GM18499 (cell line): Measurements from ENCODE around the gene ARHGAP26.
"Not testable (repeated sequence)": the region's sequence is repeated elsewhere in the genome, so short reads cannot be mapped to it uniquely, and the experiment has no call there.

Experiments
- ATAC-seq: cut with Tn5 transposase; IDR thresholded peaks from one replicate; pipeline ENCODE4 v1.9.1; 2021; ENCODE audit warnings: moderate number of reproducible peaks; ENCODE audit not compliant: insufficient read depth, unreplicated experiment

Gene ARHGAP26

GRCh38 chr5:142969624-142970439 lies 199.7 kb downstream of the ARHGAP26 start:
- ATAC-seq = no peak

GRCh38 chr5:142970440-142971030 lies 200.4 kb downstream of the ARHGAP26 start:
- no peak for ATAC-seq

GRCh38 chr5:142971303-142972013 lies 201.3 kb downstream of the ARHGAP26 start:
- ATAC-seq = no peak

GRCh38 chr5:142972064-142972570 lies 201.9 kb downstream of the ARHGAP26 start:
- ATAC-seq = no peak

- no peak for ATAC-seq
Observed at GRCh38 chr5:142973932-142974331, 203.8 kb downstream of the ARHGAP26 start.

- ATAC-seq = no peak
Observed at GRCh38 chr5:142974409-142974808, 204.2 kb downstream of the ARHGAP26 start.

GRCh38 chr5:142976861-142977260 lies 206.7 kb downstream of the ARHGAP26 start:
- ATAC-seq = no peak

GRCh38 chr5:142977363-142978051 lies 207.3 kb downstream of the ARHGAP26 start:
- peak; percentile 90 for ATAC-seq

- no peak for ATAC-seq
Observed at GRCh38 chr5:142978252-142978651, 208.1 kb downstream of the ARHGAP26 start.

- ATAC-seq = no peak
Observed at GRCh38 chr5:142978726-142979125, 208.5 kb downstream of the ARHGAP26 start.

GRCh38 chr5:142979636-142980035 lies 209.5 kb downstream of the ARHGAP26 start:
- no peak for ATAC-seq

- ATAC-seq = no peak
Observed at GRCh38 chr5:142981475-142981874, 211.3 kb downstream of the ARHGAP26 start.

- no peak for ATAC-seq
Observed at GRCh38 chr5:142981886-142982820, 212.0 kb downstream of the ARHGAP26 start.

- no peak for ATAC-seq
Observed at GRCh38 chr5:142982821-142983200, 212.6 kb downstream of the ARHGAP26 start.

GRCh38 chr5:142984011-142984410 lies 213.8 kb downstream of the ARHGAP26 start:
- ATAC-seq = no peak

- ATAC-seq = no peak
Observed at GRCh38 chr5:142984525-142984924, 214.3 kb downstream of the ARHGAP26 start.

- ATAC-seq = not testable (repeated sequence)
Observed at GRCh38 chr5:142989270-142989669, 219.1 kb downstream of the ARHGAP26 start.

GRCh38 chr5:142990073-142990472 lies 219.9 kb downstream of the ARHGAP26 start:
- ATAC-seq = not testable (repeated sequence)

- no peak for ATAC-seq
Observed at GRCh38 chr5:142994218-142994617, 224.0 kb downstream of the ARHGAP26 start.
